ENCODE results near the gene SLC38A9.

Gene SLC38A9

DNA sequence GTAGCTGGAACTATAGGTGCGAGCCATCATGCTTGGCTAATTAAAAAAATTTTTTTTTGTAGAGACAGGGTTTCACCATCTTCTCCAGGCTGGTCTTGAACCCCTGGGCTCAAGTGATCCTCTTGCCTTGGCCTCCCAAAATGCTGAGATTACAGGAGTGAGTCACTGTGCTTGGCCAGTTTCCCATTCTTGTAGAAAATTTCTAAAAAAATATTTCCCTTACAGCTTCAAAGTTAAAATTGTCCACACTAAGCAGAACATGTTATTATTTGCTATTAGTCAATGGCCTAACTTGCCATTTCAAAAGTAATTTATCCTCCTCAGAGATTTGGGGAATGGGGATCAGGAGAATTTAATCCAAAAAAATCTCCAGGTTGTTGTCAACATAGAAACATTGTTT, 40.1 kb downstream of the SLC38A9 start:
- Histone ChIP-seq H3K27ac (peak overlapping the region in 3 of 21 experiments; percentile 27 to 43 (median 37)), H3K4me3 (no peak overlapping the region)

DNA sequence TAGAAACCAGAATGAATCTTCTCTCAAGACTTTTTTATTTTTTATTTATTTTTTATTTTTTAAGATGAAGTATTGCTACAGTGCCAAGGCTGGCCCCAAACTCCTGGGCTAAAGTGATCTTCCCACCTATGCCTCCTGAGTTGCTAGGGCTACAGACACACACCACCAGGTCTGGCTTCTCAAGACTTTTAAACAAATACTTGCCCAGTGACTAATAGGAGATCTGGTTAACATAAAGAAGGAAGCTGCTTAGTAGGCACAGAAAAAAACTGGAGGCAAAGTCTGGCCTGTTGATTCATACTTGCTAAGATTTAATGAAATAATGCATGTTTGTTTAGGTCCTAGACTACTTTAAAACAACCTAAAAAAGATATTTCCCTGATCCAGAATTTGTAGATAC, 43.8 kb downstream of the SLC38A9 start:
- no peak overlapping the region for H3K4me3 ChIP-seq
- peak overlapping the region in 6 of 21 experiments; percentile 0 to 47 (median 21) for H3K27ac ChIP-seq

DNA sequence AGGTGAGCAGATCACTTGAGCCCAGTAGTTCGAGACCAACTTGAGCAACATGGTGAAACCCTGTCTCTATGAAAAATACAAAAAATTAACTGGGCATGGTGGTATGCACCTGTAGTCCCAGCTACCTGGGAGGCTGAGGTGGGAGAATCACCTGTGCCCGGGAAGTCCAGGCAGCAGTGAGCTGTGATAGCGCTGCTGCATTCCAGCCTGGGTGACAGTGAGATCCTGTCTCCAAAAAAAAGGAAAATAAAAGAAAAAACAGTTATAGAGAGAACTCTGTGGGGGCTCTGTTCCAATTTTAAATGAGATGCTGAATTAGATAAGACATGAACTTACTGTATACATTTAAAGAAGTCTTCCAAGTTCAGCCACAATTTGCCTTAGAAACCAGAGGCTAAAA, 44.2 kb downstream of the SLC38A9 start:
- peak overlapping the region in 3 of 21 experiments; percentile 22 to 47 (median 27) for H3K27ac ChIP-seq

DNA sequence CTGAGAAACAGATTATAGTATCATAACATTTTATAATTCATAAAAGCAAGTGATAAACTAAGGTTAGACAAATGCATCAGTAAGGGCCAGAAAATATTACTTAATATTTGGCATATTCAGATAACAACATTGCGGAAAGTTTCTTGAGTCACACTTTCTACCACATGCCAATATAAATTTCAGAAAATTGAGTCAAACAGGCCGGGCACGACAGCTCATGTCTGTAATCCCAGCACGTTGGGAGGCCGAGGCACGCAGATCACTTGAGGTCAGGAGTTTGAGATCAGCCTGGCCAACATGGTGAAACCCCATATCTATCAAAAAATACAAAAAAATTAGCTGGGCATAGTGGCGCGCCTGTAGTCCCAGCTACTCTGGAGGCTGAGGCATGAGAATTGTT, 47.1 kb downstream of the SLC38A9 start:
- Histone ChIP-seq H3K4me3 (no peak overlapping the region), H3K27ac (no peak overlapping the region)

More for the DNA sequence above, 44.2 kb downstream of the SLC38A9 start:
- H3K4me3 ChIP-seq = no peak overlapping the region

DNA sequence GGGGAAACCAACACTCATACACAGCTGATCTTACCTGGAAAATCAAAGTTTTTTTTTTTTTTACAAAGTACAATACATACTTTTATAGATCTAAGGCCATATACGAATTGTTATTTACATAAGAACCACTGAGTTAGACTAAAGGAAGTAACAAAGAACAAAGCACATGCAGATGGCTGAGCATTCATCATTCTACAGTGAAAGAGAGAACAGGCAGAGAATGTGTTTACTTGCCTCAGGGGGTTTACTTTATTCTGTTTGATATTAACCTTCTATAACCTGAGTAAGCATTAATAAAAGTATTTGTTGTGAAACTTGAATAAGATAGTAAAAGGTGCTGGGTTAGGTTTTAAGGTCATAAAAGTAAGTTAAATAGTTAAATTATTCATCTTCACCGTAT, 54.7 kb downstream of the SLC38A9 start:
- Histone ChIP-seq H3K27ac (no peak overlapping the region), H3K4me3 (no peak overlapping the region)

DNA sequence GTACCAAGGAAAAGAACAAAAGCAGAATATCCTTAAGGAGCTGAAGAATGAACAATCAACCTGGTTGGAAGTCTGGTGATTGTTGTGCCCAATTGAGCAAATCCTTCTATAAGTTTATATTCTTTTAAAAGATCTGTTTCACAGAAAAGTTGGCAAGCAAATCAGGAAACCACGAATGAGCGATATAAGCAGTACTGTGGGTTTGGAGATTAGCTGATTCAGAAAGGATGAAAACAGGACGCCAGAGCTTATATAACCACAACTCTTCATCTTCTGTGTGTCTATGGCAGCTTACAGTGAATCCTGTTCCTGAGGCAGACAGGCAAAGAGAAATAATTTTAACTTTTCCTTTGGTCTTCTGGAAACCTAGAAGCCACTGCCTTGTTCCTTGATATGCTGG, 61.7 kb downstream of the SLC38A9 start:
- H3K4me3 ChIP-seq = no peak overlapping the region
- peak overlapping the region in 7 of 21 experiments; percentile 10 to 63 (median 38) for H3K27ac ChIP-seq

DNA sequence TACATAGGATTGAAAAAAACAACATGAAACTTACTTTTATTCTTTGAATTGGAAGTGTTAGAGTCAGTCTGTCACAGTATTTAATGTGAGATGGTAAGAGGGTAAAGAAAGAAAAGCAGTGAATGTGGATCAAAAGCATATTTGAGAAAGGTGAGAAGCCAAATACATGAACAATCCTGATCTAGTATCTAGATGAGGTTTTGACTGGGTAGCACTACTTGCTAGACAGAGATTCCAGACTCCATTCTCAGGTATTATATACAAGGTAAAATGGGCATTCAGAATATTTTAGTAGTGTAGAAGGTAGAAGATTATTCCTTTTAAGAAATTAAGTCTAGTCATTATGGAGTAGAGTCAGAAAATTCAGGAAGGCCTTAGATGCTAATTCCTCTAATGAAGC, 62.2 kb downstream of the SLC38A9 start:
- H3K27ac ChIP-seq = peak overlapping the region in 6 of 21 experiments; percentile 10 to 63 (median 42)
- H3K4me3 ChIP-seq = no peak overlapping the region

DNA sequence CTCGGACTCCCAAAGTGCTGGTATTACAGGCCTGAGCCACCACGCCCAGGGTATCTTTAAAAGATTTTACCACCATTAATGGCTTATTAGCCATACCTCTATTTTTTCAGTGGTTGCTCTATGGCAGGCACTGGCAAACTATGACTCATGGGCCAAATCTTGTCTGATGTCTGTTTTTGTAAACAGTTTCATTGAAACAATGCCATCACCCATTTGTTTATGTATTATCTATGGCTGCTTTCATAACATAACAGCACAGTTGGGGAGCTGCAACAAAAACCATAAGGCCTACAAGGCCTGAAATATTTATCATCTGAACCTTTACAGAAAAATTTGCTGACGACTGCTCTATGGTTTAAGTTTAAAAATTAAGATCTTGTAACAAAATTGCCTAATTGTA, 66.8 kb downstream of the SLC38A9 start:
- H3K27ac ChIP-seq = peak overlapping the region in 4 of 21 experiments; percentile 2 to 54 (median 36)
- no peak overlapping the region for H3K4me3 ChIP-seq

DNA sequence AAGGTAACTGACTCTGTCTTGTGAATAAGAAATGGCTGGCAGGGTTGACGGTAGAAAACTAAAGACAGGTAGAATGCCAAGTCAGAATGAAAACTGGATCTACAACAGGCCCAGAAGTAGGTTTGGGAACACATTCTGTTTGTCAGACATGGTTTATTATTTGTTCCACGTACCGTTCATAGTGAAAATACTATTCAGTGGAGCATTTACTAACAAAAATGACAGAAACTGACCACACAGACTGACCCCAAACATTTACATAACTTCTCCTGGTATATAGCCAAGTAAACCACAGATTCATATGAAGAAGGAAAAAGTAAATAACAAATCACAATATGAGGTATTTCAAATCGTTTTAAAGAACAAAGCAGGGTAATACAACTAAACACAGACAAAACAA, 73.7 kb downstream of the SLC38A9 start:
- peak overlapping the region in 3 of 21 experiments; percentile 11 to 36 (median 32) for H3K27ac ChIP-seq
- H3K4me3 ChIP-seq = no peak overlapping the region

DNA sequence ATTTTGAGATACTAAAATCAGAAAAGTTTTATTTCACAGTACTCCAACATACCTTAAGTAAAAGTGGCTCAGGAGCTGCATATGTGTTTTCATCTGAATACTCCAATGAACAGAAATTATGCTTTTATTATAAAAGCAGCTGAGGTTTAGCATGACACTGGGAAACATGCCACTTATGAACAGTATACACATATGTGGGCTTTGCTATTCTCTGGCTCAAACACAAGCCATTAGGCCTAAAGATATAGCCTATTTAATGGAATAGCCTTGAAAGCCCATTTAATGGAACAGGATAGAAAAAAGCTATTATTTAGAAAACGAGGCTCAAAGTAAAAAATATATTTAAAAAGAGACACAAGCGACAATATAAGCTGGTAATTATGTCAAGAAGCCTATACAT, 74.1 kb downstream of the SLC38A9 start:
- H3K27ac ChIP-seq = peak overlapping the region in 3 of 21 experiments; percentile 11 to 36 (median 32)

DNA sequence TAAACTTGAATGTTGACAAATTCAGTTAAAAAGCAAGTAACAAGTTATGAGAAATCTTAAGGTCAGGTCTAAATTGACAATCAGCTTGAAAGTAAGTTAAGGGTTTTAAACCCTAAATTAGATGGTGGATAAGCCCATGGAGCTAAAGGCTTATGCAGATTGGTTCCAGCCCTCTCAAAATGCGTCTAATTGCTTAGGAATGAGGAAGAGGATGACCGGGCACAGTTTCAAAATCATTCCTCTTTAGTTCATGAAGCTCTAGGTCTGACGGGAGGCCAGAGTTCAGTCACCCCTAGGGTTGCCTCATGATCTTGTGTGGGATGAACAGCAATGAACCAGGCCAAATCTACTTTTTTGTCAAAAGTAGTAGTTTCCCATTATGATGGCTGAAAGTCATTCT, 75.4 kb downstream of the SLC38A9 start:
- H3K27ac ChIP-seq = peak overlapping the region in 9 of 21 experiments; percentile 4 to 73 (median 16)
- H3K4me3 ChIP-seq = no peak overlapping the region

More for the DNA sequence above, 74.1 kb downstream of the SLC38A9 start:
- H3K4me3 ChIP-seq = no peak overlapping the region

DNA sequence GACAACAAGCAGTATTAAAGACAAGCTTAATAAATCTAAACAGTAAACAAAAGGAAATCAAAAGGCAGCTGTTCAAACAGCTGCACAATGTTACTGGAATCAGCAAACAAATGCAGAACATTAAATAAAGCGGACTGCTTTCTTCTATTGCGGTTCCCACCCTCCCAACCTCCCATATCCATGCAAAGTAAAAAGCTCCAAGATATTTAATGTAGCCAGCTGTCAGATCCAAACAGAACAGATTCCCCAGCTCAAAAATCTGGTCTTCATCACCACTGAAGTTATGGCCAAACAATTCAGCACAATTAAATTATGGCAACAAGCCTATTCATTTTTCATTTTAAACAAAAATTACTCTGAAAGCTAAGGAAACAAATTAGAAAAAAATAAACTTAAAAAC, 75.9 kb downstream of the SLC38A9 start:
- peak overlapping the region in 6 of 21 experiments; percentile 3 to 73 (median 24) for H3K27ac ChIP-seq
- H3K4me3 ChIP-seq = no peak overlapping the region

DNA sequence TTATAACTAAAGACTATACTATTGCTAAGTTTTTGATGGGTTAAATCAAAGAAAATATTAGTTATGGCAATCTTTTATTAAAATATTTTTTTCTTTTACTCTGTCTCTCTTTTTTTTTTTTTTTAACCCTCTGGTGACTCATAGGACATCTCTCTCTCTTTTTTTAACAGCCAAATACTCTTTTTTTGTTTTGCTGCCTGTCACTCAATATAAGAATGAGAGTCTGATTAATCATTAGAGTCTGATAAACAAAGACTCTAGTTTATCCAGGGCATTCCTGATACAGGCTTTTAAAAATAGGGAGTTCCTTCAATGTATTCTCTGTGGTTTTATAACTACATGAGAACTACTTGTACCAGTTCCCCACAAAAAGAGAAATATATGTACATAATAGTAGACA, 77.3 kb downstream of the SLC38A9 start:
- Histone ChIP-seq H3K27ac (peak overlapping the region in 8 of 21 experiments; percentile 10 to 50 (median 24)), H3K4me3 (no peak overlapping the region)

DNA sequence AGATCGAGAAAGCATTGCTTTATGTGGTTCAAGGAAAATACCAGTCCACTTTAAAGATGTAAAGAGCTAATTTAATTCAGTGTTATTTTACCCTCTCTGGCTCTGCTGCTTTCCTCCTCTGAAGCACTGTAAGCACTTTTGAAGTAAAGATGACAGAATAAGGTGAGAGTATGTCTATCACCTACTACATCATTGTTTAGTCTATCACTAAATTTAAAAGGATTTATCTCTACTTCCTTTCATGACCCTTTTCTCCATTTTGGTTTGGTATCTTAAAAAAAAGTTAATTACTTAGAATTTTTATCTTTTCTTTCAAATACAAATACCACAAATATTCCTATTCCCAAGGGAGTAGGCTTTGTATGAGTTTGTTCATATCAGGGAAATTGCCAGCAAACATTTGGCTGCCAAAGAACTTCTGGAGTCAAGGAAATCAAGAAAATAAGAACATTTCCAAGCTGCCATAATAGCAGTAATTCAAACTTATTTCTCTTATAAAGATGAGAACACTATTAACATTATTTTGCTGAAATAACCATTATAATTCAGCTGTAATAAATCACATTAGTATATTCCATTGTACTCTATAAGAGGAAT, 77.8 kb downstream of the SLC38A9 start:
- peak overlapping the region in 11 of 21 experiments; percentile 10 to 59 (median 48) for H3K27ac ChIP-seq
- H3K4me3 ChIP-seq = no peak overlapping the region

DNA sequence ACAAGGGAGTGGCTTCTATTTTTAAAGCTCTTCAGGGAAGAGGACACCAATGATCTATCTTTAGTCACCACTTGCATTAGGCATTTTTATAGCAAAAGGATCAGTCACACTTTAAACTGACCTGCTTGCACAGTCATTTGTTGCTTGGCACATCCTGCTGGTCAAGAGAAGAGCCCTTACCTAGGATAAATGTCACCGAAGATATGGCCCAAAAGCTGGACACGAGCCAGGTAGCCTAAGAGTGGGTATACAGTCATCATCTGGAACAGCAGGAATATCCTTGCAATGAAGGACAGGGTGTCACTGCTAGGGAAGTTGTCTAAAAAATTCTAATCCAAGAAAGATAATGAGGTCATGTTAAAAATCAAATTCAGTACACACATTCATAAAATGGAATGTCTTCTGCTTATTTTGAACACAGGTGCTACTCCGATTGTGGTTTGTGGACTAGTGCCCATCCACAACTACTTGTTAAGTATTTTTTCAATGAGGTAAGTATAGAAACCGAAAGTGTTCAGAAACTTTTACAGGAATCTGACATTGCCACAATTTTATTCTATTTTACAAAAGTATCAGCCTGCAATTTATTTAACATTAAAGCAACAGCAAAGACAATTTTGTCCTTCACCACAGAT, 78.4 kb downstream of the SLC38A9 start:
- Histone ChIP-seq H3K4me3 (no peak overlapping the region), H3K27ac (peak overlapping the region in 11 of 21 experiments; percentile 10 to 59 (median 48))

DNA sequence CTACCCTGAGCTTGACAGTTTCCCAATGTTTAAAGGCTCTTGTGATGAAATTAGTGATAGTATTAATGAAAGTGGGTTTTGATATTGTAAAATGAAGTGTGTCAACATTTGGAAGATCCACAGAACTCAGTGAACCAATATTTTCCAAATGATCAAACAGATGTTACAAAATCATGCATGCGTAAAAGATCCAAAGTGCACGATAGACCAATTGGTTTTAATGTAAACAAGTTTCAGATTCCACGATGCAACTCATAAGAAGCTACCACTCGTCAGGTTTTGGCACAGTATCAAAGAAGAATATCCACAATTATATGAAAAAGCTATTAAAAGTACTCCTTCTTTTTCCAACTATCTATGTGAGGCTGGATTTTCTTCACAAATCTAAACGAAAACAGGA, 82.3 kb downstream of the SLC38A9 start:
- Histone ChIP-seq H3K4me3 (no peak overlapping the region), H3K27ac (no peak overlapping the region)

DNA sequence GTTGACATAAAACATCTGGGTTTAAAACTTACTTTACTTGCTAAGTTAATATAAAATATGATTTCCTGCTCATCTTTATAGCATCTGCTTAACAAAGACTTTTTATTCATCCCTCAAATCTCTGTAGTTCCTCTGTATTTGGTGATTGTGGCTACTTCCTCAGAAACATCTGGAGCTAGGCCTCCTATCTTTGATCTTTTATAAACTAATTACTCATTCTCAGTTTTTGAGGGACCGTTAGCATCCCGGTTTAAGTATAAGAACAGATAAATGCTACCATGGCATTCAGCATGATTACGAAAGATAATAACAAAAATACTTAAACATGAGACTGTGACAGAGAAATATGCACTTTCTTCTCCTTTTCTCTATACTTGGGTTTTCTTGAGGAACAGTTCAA, 85.3 kb downstream of the SLC38A9 start:
- no peak overlapping the region for H3K4me3 ChIP-seq
- peak overlapping the region in 2 of 21 experiments; percentile 5 to 11 for H3K27ac ChIP-seq

DNA sequence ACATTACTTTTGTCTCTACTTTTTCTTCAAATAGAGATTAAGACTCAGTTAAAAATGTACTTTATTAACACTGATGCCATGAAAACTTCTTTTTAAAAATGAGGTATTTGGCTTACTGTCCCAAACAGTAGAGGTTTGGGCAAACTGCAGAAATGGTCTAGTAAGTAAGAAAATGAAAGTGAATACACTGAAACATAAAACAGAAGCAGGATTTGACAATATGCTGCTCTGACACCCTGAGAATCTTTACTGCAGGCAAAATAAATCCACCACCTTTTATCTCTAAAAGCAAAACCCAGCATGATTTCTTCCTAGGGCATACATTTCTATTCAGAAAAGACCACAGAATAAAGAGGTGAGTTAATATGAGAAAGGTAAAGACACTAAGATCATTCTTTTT, 86.2 kb downstream of the SLC38A9 start:
- H3K27ac ChIP-seq = peak overlapping the region in 1 of 21 experiments; percentile 7

DNA sequence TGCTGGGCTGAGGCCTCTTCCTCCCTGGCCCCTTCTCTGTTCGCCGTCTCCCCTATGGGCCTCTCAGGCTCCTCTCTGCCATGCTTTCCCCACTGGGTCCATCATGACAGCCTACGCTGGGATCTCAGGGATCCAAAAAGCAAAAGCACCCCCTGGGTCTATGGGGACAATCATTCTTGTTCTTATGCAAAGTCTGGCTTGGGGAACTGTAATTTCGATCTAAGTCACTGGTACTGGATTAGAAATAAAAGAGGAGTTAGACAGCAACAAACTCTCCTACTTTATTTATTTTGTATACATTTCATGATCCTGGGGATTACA, 86.6 kb downstream of the SLC38A9 start:
- Histone ChIP-seq H3K4me3 (no peak overlapping the region), H3K27ac (peak overlapping the region in 1 of 21 experiments; percentile 7)

More for the DNA sequence above, 86.2 kb downstream of the SLC38A9 start:
- no peak overlapping the region for H3K4me3 ChIP-seq

DNA sequence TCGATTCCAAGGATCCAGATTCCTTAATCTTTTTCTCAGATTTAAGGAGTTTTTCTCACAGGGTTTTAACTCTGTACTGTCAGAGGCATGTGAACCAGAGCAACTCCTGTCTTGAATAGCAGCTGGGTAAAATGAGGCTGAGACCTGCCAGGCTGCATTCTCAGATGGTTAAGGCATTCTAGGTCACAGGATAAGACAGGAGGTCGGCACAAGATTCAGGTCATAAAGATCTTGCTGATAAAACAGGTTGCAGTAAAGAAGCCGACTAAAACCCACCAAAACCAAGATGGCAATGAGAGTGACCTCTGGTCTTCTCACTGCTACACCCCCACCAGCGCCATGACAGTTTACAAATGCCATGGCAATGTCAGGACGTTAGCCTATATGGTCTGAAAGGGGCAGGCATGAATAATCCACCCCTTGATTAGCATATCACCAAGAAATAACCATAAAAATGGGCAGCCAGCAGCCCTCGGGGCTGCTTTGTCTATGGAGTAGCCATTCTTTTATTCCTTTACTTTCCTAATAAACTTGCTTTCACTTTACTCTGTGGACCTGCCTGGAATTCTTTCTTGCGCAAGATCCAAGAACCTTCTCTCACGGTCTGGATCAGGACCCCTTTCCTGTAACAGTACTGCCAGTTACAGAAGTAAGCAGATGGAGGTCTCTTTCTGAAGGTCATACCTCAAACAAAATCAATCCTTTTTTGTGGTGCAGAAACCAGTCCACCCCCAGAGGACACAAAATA, 87.1 kb downstream of the SLC38A9 start:
- Histone ChIP-seq H3K4me3 (no peak overlapping the region), H3K27ac (peak overlapping the region in 1 of 21 experiments; percentile 14)

DNA sequence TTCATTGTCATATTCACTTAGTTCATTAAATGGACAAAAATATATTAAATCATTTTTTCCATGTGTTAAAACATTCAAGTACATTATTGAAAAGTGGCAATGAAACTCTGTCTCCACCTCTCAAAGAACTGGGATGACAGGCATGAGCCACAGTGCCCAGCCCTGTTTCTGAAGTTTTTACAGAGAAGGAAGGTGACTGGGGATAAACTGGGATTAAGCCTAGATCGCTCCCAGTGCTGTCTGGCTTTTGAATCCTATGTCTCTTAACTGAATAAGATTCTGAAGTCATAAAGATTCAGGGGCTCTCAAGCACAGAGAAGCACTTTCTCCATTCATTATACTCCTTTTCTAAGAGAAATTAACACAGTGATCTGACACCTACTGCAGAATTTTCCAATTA, 88.3 kb downstream of the SLC38A9 start:
- no peak overlapping the region for H3K4me3 ChIP-seq
- H3K27ac ChIP-seq = no peak overlapping the region

All from skin epidermis (tissue), 12 donors.